GM21576 (cell line): ENCODE results near the gene RNF123.
"Not testable (repeated sequence)": the region's sequence is repeated elsewhere in the genome, so short reads cannot be mapped to it uniquely, and the experiment has no call there.

Experiments used
- ATAC-seq: cut with Tn5 transposase; IDR thresholded peaks from one replicate; pipeline ENCODE4 v1.9.1; 2021; ENCODE audit warnings: mild to moderate bottlenecking, moderate library complexity; ENCODE audit not compliant: unreplicated experiment

RNF123 gene

DNA sequence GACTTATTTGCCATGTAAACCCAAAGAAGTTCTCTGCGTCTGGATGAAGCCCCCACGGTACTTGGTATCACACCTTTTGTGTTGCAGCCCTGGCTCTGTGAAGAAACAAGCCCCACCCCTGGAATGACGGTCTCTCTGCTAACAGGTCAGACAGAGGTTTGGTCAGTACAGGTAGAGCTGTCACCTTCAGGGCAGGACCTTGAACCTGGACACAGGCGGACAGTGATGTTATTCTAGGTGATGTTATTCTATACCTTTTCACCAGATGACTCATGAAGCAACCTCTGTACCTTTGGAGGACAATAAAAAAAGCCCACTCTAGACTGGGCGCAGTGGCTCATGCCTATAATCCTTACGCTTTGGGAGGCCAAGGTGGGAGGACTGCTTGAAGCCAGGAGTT is 45.4 kb downstream of the RNF123 start:
- no peak for ATAC-seq

GRCh38 chr3:49738067-49738713 is 48.8 kb downstream of the RNF123 start:
- ATAC-seq: no peak

GRCh38 chr3:49740427-49740826 is 51.1 kb downstream of the RNF123 start:
- ATAC-seq: no peak

DNA sequence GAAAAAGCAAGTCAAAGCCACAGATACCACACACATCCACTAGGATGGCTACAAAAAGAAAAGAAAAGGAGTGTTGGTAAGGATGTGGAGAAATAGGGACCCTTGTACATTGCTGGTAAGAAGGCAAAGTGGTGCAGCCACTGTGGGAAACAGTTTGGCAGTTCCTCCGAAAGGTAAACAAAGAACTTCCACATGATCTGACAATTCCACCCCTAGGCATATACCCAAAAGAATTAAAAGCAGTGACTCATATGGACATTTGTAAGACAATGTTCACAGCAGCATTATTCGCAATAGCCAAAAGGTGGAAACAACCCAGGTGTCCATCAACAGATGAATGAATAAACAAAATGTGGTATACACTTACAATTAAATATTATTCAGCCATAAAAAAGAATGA is 56.6 kb downstream of the RNF123 start:
- ATAC-seq: no peak

DNA sequence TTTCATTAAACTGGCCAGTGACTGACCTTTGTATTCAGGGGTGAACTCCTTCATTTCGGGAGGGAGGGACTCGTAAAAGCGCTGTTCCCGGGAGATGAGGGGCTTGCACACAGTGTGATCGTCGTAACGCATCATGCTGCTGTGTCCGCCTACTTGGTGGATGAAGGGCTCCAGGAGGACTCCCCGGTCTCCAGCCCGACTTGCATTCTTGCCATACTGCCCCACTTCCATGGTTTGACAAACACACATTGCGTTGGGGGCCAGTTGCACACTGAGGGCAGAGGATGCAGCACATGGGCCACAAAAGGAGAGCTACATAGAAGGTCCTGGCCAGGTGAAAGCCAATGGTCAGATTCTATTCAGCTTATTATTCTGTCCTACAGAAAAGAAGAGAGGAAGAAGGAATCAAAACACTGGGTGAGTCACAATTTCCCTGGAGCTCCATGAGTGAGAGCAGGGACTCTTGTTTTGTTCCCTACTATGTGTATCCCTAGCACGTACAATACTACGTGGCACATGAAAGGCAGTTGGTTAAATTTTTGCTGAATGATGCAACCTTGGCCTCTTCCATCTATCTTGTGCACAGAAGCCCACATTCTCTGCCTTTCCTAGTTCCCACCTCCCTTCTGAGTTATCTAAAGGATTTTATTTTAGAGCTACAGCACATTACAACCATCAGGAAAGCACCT is 58.6 kb downstream of the RNF123 start:
- no peak for ATAC-seq

- not testable (repeated sequence) for ATAC-seq
Measured at GRCh38 chr3:49748874-49749273, 59.5 kb downstream of the RNF123 start.

- ATAC-seq: no peak
Measured at GRCh38 chr3:49750056-49750455, 60.7 kb downstream of the RNF123 start.

DNA sequence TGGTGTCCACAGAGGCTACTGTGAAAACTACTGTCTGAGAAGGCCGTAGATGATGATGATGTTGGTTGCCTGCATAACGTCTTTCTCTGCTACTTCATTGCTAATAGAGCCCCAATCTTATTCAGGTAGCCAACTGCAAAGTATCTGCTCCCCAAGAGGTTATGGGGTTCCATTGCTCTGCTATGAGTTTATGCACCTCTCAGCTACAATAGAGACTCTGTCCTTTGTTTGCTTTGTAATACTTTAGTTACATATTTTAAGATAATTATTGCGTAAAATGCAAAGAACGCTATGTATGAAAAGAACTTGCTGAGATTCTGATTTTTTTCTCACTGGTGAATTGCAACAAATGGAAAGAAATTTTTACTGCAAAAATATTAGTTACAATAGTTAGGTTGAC is 62.1 kb downstream of the RNF123 start:
- ATAC-seq: no peak

DNA sequence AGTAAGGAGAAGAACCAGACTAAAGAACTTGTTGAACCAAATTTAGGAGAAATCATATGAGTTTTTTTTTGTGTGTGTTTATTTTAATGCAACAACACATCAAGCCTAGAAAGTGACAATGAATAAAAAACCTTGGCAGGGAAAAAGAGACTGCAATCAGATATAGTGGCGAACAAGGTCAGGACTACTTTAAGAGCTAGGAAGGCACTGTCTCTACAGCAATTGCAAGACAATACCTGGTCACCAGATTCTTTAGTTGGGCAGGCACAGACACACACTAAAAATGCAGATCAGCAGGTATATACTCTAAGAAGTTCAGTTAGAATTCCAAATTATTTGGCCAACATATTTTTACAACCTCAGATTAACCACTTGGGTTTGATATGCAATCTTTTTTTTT is 65.2 kb downstream of the RNF123 start:
- ATAC-seq: no peak

DNA sequence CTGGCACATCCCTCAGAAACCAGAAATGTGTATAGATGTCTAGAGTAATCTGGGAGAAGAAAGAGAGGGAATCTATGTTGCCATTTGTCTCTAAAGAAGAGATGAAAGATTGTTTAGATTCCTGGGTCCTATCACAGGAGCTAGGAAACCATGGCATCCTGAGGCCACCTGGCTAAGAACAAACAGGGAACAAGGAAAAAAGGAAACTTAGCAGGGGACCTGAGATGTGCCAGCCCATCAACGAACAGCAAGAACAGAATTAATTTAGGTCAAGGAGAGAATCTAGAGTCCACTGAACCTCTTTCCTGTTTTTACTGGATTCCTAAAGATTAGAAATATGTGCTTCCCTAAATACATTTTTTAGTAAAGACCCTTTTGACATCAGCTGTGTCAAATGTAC is 66.7 kb downstream of the RNF123 start:
- ATAC-seq: no peak

DNA sequence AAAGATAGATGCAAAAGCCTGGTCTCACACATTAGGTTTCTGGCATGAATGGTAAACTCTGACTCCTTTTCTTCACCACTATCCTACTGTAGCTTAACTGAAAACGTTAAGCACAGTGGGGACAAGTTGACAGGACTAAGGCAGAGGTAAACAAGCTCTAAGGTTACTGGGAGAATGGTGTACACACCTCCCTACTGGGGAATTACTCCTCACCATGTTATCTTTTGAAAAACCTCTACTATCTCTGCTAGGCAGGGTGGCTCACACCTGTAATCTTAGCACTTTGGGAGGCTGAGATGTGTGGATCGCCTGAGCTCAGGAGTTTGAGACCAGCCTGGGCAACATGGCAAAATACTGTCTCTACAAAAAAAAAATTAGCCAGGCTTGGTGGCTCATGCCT is 67.8 kb downstream of the RNF123 start:
- no peak for ATAC-seq

DNA sequence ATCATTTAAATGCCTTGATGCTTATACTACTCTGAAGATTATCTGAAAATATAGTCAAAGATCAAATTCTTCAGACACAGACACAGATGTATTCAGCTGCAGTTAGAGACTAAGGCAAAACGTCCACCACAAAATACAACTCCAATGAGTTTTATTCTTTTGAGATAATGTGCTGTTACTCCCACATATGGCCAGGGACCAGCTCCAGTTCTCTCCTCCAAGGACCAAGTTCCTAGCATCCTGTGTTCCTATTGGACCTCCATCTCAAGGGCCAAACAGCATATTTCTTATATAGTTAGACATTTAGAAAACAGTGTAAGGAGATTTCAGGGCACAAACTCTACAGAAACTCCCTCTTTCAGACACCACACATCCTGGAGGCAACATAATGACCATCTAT is 69.9 kb downstream of the RNF123 start:
- ATAC-seq: no peak

DNA sequence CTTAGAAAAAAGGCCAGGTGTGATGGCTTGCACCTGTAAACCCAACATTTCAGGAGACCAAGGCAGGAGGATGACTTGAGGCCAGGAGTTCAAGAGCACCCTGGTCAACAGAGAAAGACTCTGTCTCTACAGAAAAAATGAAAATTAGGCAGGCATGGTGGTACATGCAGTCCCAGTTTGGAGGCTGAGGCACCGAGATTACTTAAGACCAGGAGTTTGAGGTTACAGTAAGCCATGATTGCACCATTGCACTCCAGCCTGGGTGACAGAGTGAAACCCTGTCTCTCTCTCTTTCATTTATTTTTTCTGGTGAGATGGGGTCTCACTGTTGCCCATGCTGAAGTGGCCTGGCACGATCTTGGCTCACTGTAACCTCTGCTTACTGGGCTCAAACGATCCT is 72.3 kb downstream of the RNF123 start:
- ATAC-seq: no peak

DNA sequence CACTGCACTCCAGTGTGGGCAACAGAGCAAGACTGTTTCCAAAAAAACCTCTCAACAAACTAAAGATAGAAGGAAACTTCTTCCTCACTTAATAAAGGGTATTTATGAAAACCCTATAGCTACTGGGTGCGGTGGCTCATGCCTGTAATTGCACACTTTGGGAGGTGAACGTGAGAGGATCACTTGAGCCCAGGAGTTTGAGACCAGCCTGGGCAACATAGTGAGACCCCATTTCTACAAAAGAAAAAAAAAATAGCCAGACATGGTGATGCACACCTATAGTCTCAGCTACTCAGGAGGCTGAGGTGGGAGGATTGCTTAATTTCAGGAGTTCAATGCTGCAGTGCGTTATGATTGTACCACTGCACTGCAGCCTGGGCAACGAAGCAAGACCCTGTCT is 74.6 kb downstream of the RNF123 start:
- no peak for ATAC-seq

- ATAC-seq: no peak
Measured at GRCh38 chr3:49769286-49769915, 80.0 kb downstream of the RNF123 start.

DNA sequence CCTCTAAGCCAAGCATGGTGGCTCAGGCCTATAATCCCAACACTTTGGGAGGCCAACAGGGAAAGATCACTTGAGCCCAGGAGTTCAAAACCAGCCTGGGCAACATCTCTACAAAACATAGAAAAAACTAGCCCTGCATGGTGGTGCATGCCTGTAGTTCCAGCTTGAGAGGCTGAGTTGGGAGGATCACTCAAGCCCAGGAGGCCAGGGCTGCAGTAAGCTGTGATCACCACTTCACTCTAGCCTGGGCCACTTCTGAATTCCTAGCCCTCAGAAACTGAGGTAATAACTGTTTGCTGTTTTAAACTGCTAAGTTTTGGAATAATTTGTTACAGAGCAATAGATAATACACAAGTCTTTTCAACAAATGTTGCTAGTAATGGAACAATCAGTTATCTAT is 80.6 kb downstream of the RNF123 start:
- no peak for ATAC-seq
